Stimulated activated CD4-positive, alpha-beta T cell treated with anti-CD3 and anti-CD28 coated beads, Interleukin-4, amount 100 ng/mL, for 4 hours (primary cell): ENCODE measurements around the gene ATF7.
"Not testable (repeated sequence)": the region's sequence is repeated elsewhere in the genome, so short reads cannot be mapped to it uniquely, and the experiment has no call there.

ENCODE experiments used
- DNase-seq, 2 experiments: peaks; one replicate each; pipeline ENCODE4 v3.0.0-alpha.2; 2020

Gene ATF7

GRCh38 chr12:53593707-53594106, 32.5 kb downstream of the ATF7 start:
- DNase-seq, result no peak

DNA sequence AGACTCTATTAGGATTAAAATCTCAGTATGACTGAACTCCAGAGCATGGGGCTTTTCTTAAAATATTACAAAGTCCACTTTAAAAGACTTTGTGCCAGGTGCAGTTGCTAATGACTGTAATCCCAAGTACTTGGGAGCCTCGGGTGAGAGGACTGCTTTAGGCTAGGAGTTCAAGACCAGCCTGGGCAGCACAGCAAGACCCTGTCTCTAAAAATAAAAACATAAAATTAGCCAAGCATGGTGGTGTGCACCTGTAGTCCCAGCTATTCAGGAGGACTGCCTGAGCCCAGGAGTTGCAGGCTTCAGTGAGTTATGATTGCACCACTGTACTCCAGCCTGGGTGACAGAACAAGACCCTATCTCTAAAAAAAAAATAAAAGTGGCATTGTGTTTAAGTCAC, 33.2 kb downstream of the ATF7 start:
- no peak for DNase-seq

- no peak for DNase-seq
Measured at GRCh38 chr12:53592426-53592825, 33.8 kb downstream of the ATF7 start.

GRCh38 chr12:53591301-53592206, 34.6 kb downstream of the ATF7 start:
- no peak for DNase-seq

DNA sequence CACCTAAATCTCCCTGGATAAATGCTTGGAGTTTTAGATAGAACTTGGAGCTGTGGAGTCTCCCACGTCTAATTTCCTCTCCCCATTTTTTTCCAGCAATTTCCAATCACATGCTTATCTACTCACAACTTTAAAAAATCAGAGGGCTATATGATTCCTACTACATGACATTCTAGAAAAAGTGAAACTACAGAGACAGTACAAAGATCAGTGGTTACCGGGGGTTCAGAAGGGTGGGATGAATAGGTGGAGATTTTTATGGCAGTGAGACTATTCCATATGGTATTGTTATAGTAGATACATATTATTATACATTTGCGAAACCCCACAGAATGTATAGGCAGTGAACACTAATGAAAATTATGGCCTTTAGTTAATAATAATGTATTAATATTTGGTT, 35.5 kb downstream of the ATF7 start:
- no peak for DNase-seq

DNA sequence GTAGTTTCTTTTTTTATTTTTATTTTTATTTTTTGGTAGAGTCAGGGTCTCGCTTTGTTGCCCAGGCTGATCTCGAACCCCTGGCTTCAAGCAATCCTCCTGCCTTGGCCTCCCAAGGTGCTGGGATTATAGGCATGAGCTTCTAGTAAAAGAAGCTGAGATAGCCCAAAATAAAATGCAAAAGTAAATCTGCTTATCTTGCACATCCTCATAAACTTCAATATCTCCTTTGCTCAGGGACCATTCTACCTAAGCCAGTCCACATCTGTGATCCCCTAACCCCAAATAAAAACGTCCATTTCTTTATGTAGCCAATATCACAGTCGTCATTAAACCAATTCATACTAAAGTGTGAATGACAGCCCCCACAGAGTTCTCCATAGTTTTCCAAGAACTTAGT, 36.3 kb downstream of the ATF7 start:
- no peak for DNase-seq

- no peak for DNase-seq
Measured at GRCh38 chr12:53589423-53589822, 36.8 kb downstream of the ATF7 start.

- no peak for DNase-seq
Measured at GRCh38 chr12:53588123-53588522, 38.1 kb downstream of the ATF7 start.

- no peak for DNase-seq
Measured at GRCh38 chr12:53586745-53587144, 39.4 kb downstream of the ATF7 start.

DNA sequence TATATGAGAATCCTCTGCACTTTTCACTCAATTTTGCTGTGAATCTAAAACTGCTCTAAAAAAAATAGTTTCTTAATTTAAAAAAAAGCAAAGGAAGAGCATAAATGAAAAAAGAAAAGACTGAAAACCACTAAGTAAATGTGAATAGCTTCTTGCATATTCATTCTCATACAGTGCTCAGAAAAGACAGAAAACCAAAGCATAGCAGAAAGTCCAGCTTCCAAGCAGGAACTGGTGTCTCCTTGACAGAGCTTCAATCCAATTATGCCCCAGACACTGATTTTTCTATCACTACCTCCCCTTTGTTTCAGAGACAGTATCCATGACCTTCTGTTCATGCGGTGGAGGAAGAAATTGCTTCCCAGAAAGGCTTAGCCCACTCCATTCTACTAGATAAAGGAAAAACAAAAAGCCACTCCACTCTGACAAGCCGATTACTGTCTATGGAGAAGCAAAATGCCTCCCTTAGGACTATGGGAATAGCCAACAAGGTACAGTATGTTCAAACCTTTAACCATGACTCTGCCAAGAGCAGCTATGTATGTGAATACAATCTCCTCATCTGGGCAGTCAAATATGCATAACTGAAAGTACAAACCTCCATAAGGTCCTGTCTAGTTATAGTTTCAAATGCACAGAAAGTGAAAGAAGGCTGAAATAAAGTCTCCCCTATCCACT, 40.6 kb downstream of the ATF7 start:
- no peak for DNase-seq

GRCh38 chr12:53579545-53579955, 46.6 kb downstream of the ATF7 start:
- DNase-seq, result no peak

GRCh38 chr12:53578783-53579182, 47.4 kb downstream of the ATF7 start:
- DNase-seq, result no peak

GRCh38 chr12:53577941-53578352, 48.2 kb downstream of the ATF7 start:
- DNase-seq, result no peak

- no peak for DNase-seq
Measured at GRCh38 chr12:53575502-53576249, 50.5 kb downstream of the ATF7 start.

GRCh38 chr12:53572134-53572758, 53.9 kb downstream of the ATF7 start:
- DNase-seq, result no peak

DNA sequence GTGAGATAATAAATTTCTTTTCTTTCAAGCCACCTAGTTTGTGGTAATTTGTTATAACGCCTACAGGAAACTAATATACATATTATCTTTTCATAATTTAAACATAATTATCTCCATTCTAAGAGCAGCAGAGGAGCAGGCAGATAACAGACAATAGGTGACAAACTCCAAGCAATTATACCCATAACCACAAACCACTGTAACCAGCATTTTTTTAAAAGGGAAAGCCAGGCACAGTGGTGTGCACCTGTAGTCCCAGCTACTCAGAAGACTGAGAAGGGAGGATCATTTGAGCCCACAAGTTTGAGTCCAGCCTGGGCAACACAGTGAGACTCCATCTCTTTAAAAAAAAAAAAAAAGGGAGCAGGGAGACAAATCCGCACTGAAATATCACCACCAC, 54.9 kb downstream of the ATF7 start:
- no peak for DNase-seq

DNA sequence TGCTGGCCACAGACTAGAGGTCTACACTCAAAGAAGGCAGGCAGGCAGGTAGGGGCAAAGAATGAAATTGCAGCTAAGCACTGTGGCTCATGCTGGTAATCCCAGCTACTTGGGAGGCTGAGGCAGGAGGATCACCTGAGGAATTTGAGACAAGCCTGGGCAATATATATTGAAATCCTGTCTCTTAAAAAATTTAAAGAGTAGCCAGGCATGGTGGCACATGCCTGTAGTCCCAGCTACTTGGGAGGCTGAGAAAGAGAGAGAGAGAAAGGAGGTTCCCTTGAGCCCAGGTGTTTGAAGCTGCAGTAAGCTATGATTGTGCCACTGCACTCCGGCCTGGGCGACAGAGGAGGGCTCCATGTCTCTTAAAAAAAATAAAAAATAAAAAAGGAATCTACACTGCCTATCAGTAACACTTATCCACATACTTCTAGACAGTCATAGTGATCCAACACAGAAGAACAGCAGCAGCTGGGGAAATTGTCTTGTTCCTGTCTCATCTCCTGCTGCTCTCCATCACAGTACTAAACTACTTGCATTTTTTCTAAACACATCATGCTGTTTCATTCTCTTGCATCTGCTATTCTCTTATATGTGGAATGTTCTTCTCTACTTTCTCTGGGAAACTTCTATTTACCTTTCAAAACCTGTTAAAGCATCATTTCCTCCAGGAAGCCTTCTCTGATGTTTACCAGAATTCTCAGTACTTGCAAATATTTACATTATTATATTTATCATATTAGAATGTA, 57.2 kb downstream of the ATF7 start:
- no peak for DNase-seq

- DNase-seq, result no peak
Measured at GRCh38 chr12:53567961-53568808, 58.0 kb downstream of the ATF7 start.

DNA sequence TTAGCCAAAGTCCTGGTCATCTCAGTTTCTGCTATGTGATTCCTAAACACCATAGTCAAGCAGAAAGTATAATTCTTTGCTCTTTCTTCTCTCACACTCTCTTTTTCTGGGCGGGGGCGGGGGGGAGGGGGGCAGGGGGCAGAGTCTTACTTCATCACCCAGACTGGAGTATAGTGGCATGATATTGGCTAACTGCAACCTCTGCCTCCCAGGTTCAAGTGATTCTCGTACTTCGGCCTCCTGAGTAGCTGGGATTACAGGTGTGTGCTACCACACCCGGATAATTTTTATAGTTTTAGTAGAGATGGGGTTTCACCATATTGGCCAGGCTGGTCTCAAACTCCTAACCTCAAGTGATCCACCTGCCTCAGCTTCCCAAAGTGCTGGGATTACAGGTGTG, 60.8 kb downstream of the ATF7 start:
- not testable (repeated sequence) for DNase-seq

GRCh38 chr12:53564941-53565340, 61.2 kb downstream of the ATF7 start:
- DNase-seq, result no peak

DNA sequence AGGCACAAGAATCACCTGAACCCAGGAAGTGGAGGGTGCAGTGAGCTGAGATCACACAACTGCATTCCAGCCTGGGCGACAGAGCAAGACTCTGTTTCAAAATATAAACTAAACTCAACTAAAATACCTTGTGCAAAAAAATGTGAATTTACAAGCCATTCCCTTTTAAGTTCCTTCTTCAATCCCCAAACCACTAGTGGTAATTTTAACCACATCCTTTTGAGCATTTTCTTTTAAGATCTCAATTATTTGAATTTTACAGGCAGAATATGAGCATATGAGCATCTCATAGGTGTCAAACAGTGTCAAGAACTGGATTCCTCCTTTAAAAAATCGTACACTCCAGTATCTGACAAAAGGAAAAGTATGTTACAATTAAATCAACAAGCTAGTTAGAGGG, 61.9 kb downstream of the ATF7 start:
- DNase-seq, result no peak
